Right lobe of liver (tissue), 6 donors: ENCODE results near the gene RUFY4. TPM values are rescaled to one million over a fixed set of nuclear protein-coding genes. Genes with fewer than 3 reads are reported as not detected.

ENCODE experiments used
- ATAC-seq, 4 donors: fragments of 200-7000 bp; cut with Tn5 transposase; one replicate each; pipeline ENCODE4 v1.9.1; 2020; ENCODE audit warnings: mild to moderate bottlenecking in 4 of 4, moderate library complexity in 4 of 4
- DNase-seq, 3 donors: peaks; one replicate each; pipeline ENCODE4 v3.0.0-alpha.2; 2020
- H3K27ac ChIP-seq, 3 donors: fragments of 200-600 bp; one replicate each; pipeline ENCODE4 v1.8.0; 2022
- H3K27me3 ChIP-seq, 2 donors: fragments of 200-600 bp; one replicate each; pipeline ENCODE4 v1.8.0; 2022
- H3K36me3 ChIP-seq, 4 donors: fragments of 200-600 bp; sonication (generic) in 1 of 4; one replicate each; pipeline versions ENCODE4 v1.5.1 to v1.8.0; 2017 to 2022; ENCODE audit warnings: control low read depth in 1 of 4
- H3K4me1 ChIP-seq, 4 donors: fragments of 200-600 bp; sonication (generic) in 1 of 4; one replicate each; pipeline versions ENCODE4 v1.5.1 to v1.8.0; 2017 to 2022; ENCODE audit warnings: control low read depth in 1 of 4
- H3K4me3 ChIP-seq, 3 donors: fragments of 200-600 bp; one replicate each; pipeline ENCODE4 v1.8.0; 2022
- H3K9me3 ChIP-seq, 4 donors: fragments of 200-600 bp; sonication (generic) in 1 of 4; one replicate each; pipeline versions ENCODE4 v1.5.1 to v1.8.0; 2017 to 2022; ENCODE audit warnings: control low read depth in 1 of 4
- POLR2A ChIP-seq: fragments of 450-650 bp; IDR thresholded peaks from one replicate; pipeline ENCODE4 v1.6.1; 2017; ENCODE audit warnings: antibody characterized with exemption, mild to moderate bottlenecking
- WGBS: methylation state at CpG from one replicate; pipeline ENCODE4 v1.1.6; 2018; ENCODE audit warnings: low coverage, low lambda C conversion rate; ENCODE audit not compliant: insufficient coverage; ENCODE audit errors: missing lambda C conversion rate; 5-methylcytosine and 5-hydroxymethylcytosine counted together
- intact Hi-C, 2 donors: fragments of 100-400 bp; cut with DNase I; formaldehyde crosslinking; loops; one replicate each; pipeline versions ENCODE4 v1.11.2 to v1.14.1; 2022
- total RNA-seq, 6 experiments: library from RNA; depleted of rRNA in 2 of 6; stranded (reverse); fragments of >200 nt in 2 of 6; fragmentation: NEBNext Ultra II Directional in 3 of 6; extraction: Animal tissue kit (Norgen Biotek cat#: 25700) in 3 of 6; gene quantifications; one replicate each; pipeline versions ENCODE4 v1.1.0 to v1.2.4, GENCODE V29; 2016 to 2023
- TF ChIP-seq, protein P1 (sequence below), 4 donors: fragments of 200-600 bp in 3 of 4; fragments of 450-650 bp in 1 of 4; IDR thresholded peaks; one replicate each; pipeline versions ENCODE4 v1.5.1 to v1.8.0; 2016 to 2022; ENCODE audit warnings: antibody characterized with exemption in 4 of 4, mild to moderate bottlenecking in 2 of 4
- donor health status: DM: no; HTN: yes; CAD: no.
- donor health status: DM: no; HTN: no; CAD: no.
- donor health status: DM: no; HTN: no; CAD: no.
- donor health status: DM: no; HTN: yes; CAD: no.
- donor health status: DM: no; HTN: yes; CAD: no.

RUFY4 gene
- total RNA-seq, 6 experiments from 2014 or later: 0.11 to 0.55 (median 0.23) TPM; not detected in 3

DNA sequence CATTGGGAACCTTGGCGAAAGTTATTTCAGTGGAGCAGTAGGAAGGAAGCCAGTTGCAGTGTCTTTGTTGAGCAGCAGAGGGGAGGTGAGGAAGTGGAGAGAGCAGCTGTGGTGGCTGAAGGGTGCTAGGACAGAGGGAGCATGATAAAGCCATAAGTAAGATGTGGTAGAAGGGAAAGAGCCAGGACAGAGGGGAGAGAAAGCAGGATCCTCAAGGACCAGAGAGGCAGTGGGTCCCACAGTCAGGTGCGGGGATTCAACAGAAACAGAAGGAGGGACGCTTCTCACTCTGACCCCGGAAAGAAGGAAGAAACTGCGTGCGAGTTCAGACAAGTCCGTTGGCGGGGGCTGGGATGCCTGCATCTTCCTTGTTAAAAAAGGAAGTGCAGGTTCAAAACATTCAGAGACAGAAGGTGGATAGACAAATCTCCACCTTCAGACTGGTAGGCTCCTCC lies 56.6 kb downstream of the RUFY4 start, which contains the start of gene CXCR2:
TSS of gene CXCR2 (plus strand) at position 403 of the 455 bp plus-strand sequence. CDS start 8,774 bp downstream, outside the sequence.
- TF ChIP-seq, protein P1, sequence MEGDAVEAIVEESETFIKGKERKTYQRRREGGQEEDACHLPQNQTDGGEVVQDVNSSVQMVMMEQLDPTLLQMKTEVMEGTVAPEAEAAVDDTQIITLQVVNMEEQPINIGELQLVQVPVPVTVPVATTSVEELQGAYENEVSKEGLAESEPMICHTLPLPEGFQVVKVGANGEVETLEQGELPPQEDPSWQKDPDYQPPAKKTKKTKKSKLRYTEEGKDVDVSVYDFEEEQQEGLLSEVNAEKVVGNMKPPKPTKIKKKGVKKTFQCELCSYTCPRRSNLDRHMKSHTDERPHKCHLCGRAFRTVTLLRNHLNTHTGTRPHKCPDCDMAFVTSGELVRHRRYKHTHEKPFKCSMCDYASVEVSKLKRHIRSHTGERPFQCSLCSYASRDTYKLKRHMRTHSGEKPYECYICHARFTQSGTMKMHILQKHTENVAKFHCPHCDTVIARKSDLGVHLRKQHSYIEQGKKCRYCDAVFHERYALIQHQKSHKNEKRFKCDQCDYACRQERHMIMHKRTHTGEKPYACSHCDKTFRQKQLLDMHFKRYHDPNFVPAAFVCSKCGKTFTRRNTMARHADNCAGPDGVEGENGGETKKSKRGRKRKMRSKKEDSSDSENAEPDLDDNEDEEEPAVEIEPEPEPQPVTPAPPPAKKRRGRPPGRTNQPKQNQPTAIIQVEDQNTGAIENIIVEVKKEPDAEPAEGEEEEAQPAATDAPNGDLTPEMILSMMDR (IDR thresholded peaks at IDR 0.05): no peak
- no peak for TF ChIP-seq POLR2A
- ATAC-seq (peak; percentile 33 to 52 (median 50)), DNase-seq (peak in 2 of 3 donors; percentile 31 to 68)
- H3K4me1 ChIP-seq: no peaks in the 10 kb centered on the region
- H3K36me3 ChIP-seq: no peaks in the 10 kb centered on the region
- H3K9me3 ChIP-seq: no peaks in the 10 kb centered on the region
- no peak within 1 kb of the TSS for H3K27ac ChIP-seq
- H3K27me3 ChIP-seq: no peaks in the 10 kb centered on the region
- no peak within 1 kb of the TSS for H3K4me3 ChIP-seq
- WGBS: 22% methylated on average over 8 of the region's 8 CpGs
- intact Hi-C loops: no loop called here

DNA sequence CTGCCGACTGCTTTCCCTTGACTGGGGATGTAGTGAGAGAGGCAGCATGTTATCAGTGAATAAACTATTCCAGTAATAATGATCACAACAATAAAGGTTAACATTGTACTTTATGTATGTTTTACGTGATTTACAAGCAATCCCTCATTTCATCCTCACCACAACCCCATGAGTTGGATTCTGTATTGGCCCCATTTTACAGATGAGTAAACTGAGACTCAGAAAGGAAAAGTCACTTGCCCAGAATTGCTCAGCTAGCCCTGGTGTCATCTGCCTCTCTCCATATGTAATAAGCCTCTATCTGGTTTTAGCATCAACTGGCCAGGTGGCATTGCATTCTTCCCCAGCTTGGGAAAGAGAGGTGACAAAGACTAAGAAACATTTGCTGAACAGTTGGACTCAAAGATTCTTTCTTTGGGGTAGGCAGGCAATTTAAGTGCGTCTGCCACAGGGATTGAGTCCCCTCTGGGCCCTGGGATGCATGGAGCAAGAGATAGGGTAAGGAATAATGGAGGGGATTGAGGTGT lies 58.9 kb downstream of the RUFY4 start:
- 61% methylated on average over 3 of the region's 3 CpGs for WGBS
- no peaks in the 10 kb centered on the region for H3K4me1 ChIP-seq
- no peaks in the 10 kb centered on the region for H3K9me3 ChIP-seq
- H3K27me3 ChIP-seq: no peaks in the 10 kb centered on the region
- intact Hi-C loops: no loop called here
- no peak for DNase-seq
- H3K4me3 ChIP-seq: no peak overlapping the region
- no peak overlapping the region for H3K27ac ChIP-seq
- no peak for TF ChIP-seq POLR2A
- TF ChIP-seq, protein P1 (IDR thresholded peaks at IDR 0.05): no peak
- ATAC-seq: no peak
- H3K36me3 ChIP-seq: no peaks in the 10 kb centered on the region

DNA sequence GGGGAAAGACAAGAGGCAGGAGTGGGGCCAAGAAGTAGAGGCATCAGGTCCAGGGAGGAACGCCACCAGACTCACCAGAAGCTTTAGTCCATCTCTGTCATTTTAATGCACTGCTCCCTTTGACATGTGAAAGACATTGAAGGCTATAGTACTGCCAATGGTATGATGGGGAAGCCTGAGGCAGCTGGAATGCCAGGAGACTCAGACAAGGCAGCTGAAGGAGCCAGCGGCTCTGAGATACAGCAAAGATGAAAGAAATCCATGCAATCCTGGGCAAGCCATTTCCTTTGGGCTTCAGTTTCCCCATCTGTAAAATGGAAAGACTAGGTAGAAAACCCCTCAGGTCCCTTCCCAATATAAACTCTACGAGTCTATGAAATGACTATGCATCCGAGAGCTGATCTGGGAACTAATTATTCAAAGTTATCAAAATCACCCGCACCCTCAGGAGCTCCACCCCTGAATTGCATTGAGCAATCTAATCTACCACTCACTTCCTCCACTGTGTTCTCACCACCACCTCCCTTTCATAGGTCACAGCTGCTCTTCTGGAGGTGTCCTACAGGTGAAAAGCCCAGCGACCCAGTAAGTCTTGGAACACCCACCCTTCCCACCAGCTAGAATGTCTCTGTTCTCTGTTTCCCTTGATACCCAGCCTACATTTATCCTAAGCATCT lies 59.9 kb downstream of the RUFY4 start:
- peak in 2 of 4 donors; percentile 20 to 25 for ATAC-seq
- Histone ChIP-seq H3K27me3 (no peaks in the 10 kb centered on the region), H3K4me1 (no peaks in the 10 kb centered on the region), H3K4me3 (no peak overlapping the region), H3K9me3 (no peaks in the 10 kb centered on the region), H3K27ac (peak overlapping the region in 1 of 3 donors; percentile 13), H3K36me3 (no peaks in the 10 kb centered on the region)
- 57% methylated on average over 6 of the region's 6 CpGs for WGBS
- DNase-seq: no peak
- TF ChIP-seq, protein P1 (IDR thresholded peaks at IDR 0.05): no peak
- TF ChIP-seq POLR2A: no peak
- intact Hi-C loops: no loop called here

DNA sequence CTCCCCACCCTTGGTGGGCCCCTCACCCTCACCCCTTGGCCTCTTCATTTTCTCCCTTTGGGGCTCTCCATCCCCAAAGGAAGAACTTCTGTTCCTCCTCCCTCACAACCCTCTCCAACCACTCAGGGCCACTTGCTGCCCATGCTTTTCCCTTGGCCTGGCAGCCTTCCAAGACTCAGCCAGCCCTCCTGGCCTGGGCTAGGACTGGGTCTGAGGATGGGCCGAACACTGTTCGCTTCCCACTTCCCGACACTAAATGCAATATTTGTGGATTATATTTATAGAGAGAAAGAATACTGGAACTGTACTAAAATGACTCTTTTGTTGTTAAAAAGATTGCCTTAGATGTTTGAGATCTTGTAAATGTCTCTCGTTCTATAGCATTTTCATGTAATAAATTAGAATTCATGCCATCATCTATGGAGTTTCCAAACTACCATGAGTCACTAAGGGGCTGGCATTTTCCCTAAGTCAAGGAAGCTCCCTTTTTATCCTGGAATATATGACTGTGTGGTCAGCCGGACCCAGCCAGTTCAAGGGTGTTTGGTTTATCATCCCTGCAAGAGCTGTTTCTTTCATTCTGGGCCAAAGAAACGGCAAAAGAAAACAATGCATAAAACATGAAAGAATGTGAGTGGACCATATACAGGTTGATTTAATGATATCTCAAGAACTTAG lies 60.5 kb downstream of the RUFY4 start:
- no peak for DNase-seq
- H3K4me1 ChIP-seq: no peaks in the 10 kb centered on the region
- no peaks in the 10 kb centered on the region for H3K36me3 ChIP-seq
- H3K27ac ChIP-seq: peak overlapping the region in 1 of 3 donors; percentile 13
- H3K27me3 ChIP-seq: no peaks in the 10 kb centered on the region
- no peaks in the 10 kb centered on the region for H3K9me3 ChIP-seq
- WGBS: 79% methylated on average over 6 of the region's 6 CpGs
- intact Hi-C loops: no loop called here
- no peak overlapping the region for H3K4me3 ChIP-seq
- TF ChIP-seq, protein P1 (IDR thresholded peaks at IDR 0.05): no peak
- no peak for TF ChIP-seq POLR2A
- no peak for ATAC-seq
